Stimulated activated CD4-positive, alpha-beta T cell treated with anti-CD3 and anti-CD28 coated beads, Interleukin-4, amount 100 ng/mL, for 48 hours (primary cell): Measurements from ENCODE around the gene SERPINH1.
"Not testable (repeated sequence)": the region's sequence is repeated elsewhere in the genome, so short reads cannot be mapped to it uniquely, and the experiment has no call there.

Experiments used
- DNase-seq, 2 donors: peaks; one replicate each; pipeline ENCODE4 v3.0.0-alpha.2; 2020; ENCODE audit warnings: low read depth in 2 of 2

The SERPINH1 gene

GRCh38 chr11:75574698-75575602 is 12.9 kb downstream of the SERPINH1 start:
- no peak for DNase-seq

GRCh38 chr11:75576017-75576416 is 14.0 kb downstream of the SERPINH1 start:
- DNase-seq: no peak

GRCh38 chr11:75576499-75576918 is 14.5 kb downstream of the SERPINH1 start:
- DNase-seq: no peak

- DNase-seq: peak; percentile 42 to 54
Measured at GRCh38 chr11:75577207-75577606, 15.2 kb downstream of the SERPINH1 start.

- DNase-seq: no peak
Measured at GRCh38 chr11:75578977-75579376, 16.9 kb downstream of the SERPINH1 start.

- DNase-seq: no peak
Measured at GRCh38 chr11:75579841-75580240, 17.8 kb downstream of the SERPINH1 start.

GRCh38 chr11:75582506-75582894 is 20.4 kb downstream of the SERPINH1 start:
- DNase-seq: no peak

GRCh38 chr11:75582895-75583717 is 21.1 kb downstream of the SERPINH1 start:
- peak; percentile 12 to 51 for DNase-seq

- DNase-seq: no peak
Measured at GRCh38 chr11:75583718-75584658, 21.9 kb downstream of the SERPINH1 start.

- DNase-seq: not testable (repeated sequence)
Measured at GRCh38 chr11:75584659-75585292, 22.7 kb downstream of the SERPINH1 start.

GRCh38 chr11:75585293-75585670 is 23.2 kb downstream of the SERPINH1 start:
- DNase-seq: no peak

GRCh38 chr11:75586395-75586794 is 24.3 kb downstream of the SERPINH1 start:
- no peak for DNase-seq

GRCh38 chr11:75588051-75588481 is 26.0 kb downstream of the SERPINH1 start:
- DNase-seq: no peak

GRCh38 chr11:75589051-75589450 is 27.0 kb downstream of the SERPINH1 start:
- DNase-seq: no peak

- DNase-seq: no peak
Measured at GRCh38 chr11:75589933-75590332, 27.9 kb downstream of the SERPINH1 start.

GRCh38 chr11:75591371-75591770 is 29.3 kb downstream of the SERPINH1 start:
- no peak for DNase-seq

- no peak for DNase-seq
Measured at GRCh38 chr11:75591966-75592365, 29.9 kb downstream of the SERPINH1 start.

GRCh38 chr11:75592715-75593114 is 30.7 kb downstream of the SERPINH1 start:
- DNase-seq: no peak

- no peak for DNase-seq
Measured at GRCh38 chr11:75593286-75593915, 31.3 kb downstream of the SERPINH1 start.

- no peak for DNase-seq
Measured at GRCh38 chr11:75594211-75594610, 32.2 kb downstream of the SERPINH1 start.

- DNase-seq: no peak
Measured at GRCh38 chr11:75595429-75595828, 33.4 kb downstream of the SERPINH1 start.
